Psoas muscle (tissue), 8 donors: Measurements from ENCODE around the gene PRPF18. TPM values are rescaled to one million over a fixed set of nuclear protein-coding genes. Genes with fewer than 3 reads are reported as not detected.

Experiments
- ATAC-seq, 4 donors: fragments of 200-7000 bp; cut with Tn5 transposase; one replicate each; pipeline ENCODE4 v1.9.1; 2020; ENCODE audit warnings: moderate library complexity in 3 of 4, mild to moderate bottlenecking in 2 of 4
- DNase-seq, 2 donors: peaks; one replicate each; pipeline ENCODE4 v3.0.0-alpha.2; 2020
- H3K27ac ChIP-seq: fragments of 200-600 bp; one replicate; pipeline ENCODE4 v1.8.0; 2022
- H3K27me3 ChIP-seq, 3 donors: fragments of 200-600 bp in 1 of 3; one replicate each; pipeline versions ENCODE4 v1.6.1 to v1.8.0; 2013 to 2022; ENCODE audit warnings: low read length in 2 of 3, mild to moderate bottlenecking in 2 of 3, moderate library complexity in 1 of 3; ENCODE audit not compliant: insufficient read depth in 3 of 3
- H3K36me3 ChIP-seq, 2 donors: fragments of 200-600 bp in 1 of 2; one replicate each; pipeline versions ENCODE4 v1.6.1 to v1.8.0; 2013 to 2022; ENCODE audit warnings: low read depth in 1 of 2, mild to moderate bottlenecking in 1 of 2, moderate library complexity in 1 of 2; ENCODE audit not compliant: insufficient read depth in 1 of 2
- H3K4me1 ChIP-seq: fragments of 200-600 bp; one replicate; pipeline ENCODE4 v1.8.0; 2022
- H3K4me3 ChIP-seq: fragments of 200-600 bp; one replicate; pipeline ENCODE4 v1.8.0; 2022; ENCODE audit warnings: mild to moderate bottlenecking
- H3K9me3 ChIP-seq: fragments of 200-600 bp; one replicate; pipeline ENCODE4 v1.8.0; 2022
- WGBS, 3 donors: extraction: QIAGEN DNeasy Blood & Tissue Kit; methylation state at CpG; one replicate each; pipeline versions ENCODE4 v1.1.6 to v1.1.7; 2013; 5-methylcytosine and 5-hydroxymethylcytosine counted together
- intact Hi-C, 2 donors: fragments of 100-400 bp; cut with DNase I; formaldehyde crosslinking; loops; one replicate each; pipeline versions ENCODE4 v1.11.0 to v1.14.2; 2022
- polyA plus RNA-seq, 3 donors: library from polyadenylated mRNA; stranded (reverse); fragments of 200-250 nt; gene quantifications; one replicate each; pipeline ENCODE4 v1.2.3, GENCODE V29; 2013
- total RNA-seq, 4 donors: library from RNA; stranded (reverse); fragmentation: NEBNext Ultra II Directional in 2 of 4; extraction: Animal tissue kit (Norgen Biotek cat#: 25700) in 2 of 4; gene quantifications; one replicate each; pipeline versions ENCODE4 v1.2.1 to v1.2.4, GENCODE V29; 2021 to 2023
- TF ChIP-seq, protein P1 (sequence below): fragments of 200-600 bp; IDR thresholded peaks from one replicate; pipeline ENCODE4 v1.8.0; 2022; ENCODE audit warnings: antibody characterized with exemption
- donor health status: healthy with polysubstance abuse.
- donor health status: DM: no; HTN: no; CAD: no; lungs with moderate emphysema.
- donor health status: Bipolar disorder and iron deficiency.
- donor health status: healthy.
- donor health status: DM: yes; HTN: yes; CAD: no.
- donor health status: DM: no; HTN: no; CAD: no.
- donor health status: DM: no; HTN: no; CAD: no.
- donor health status: DM: yes; HTN: yes; CAD: no.

Gene PRPF18
- total and polyA plus RNA-seq, 7 donors = 15.1 to 26.4 (median 19.0) TPM

DNA sequence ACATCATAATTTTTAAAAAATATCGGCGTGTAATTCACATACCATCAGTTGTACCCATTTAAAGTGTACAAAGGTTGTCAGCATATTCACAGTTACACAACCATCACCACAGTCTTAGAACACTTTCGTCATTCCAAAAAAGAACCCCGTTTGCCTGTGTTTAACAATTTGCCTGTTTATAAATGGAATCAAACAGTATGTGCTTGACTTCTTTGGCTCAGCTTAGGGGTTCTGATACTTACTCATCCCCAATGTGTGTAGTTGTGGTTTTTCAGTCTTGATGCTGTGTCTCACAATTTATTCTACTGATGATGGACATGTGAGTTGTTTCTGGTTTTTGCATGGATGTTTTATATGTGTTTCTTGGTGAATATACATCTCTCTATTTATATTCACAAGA is 50.0 kb downstream of the PRPF18 start:
- H3K27ac ChIP-seq = no peak overlapping the region
- WGBS, 3 donors = 92 to 96% (median 96%) methylated on average over 4 of the region's 4 CpGs

DNA sequence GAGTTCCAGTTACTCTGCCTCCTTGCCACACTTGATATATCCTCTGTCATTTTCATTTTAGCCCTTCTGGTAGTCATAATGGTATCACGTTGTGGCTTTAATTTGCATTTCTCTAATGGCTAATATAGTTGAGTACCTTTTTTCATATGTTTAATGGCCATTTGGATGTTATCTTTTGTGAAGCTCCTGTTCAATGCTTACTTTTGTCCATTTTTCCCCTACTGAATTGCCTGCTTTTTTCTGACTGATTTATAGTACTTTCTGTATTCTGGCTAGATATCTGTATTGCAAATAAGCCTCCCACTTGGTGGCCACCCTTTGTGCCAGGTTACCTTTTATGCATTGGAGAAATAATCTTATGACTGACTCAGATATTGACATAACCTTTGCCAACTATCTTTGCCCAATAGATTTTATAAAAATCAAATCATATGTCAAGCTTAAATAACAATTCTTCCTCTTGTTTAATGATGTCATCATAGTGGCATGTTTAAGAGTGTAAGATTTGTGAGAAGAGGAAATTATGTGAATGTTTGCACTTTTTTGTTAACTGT is 50.6 kb downstream of the PRPF18 start:
- peaks cover 11% of the 10 kb centered on the region for H3K4me1 ChIP-seq
- TF ChIP-seq, protein P1, sequence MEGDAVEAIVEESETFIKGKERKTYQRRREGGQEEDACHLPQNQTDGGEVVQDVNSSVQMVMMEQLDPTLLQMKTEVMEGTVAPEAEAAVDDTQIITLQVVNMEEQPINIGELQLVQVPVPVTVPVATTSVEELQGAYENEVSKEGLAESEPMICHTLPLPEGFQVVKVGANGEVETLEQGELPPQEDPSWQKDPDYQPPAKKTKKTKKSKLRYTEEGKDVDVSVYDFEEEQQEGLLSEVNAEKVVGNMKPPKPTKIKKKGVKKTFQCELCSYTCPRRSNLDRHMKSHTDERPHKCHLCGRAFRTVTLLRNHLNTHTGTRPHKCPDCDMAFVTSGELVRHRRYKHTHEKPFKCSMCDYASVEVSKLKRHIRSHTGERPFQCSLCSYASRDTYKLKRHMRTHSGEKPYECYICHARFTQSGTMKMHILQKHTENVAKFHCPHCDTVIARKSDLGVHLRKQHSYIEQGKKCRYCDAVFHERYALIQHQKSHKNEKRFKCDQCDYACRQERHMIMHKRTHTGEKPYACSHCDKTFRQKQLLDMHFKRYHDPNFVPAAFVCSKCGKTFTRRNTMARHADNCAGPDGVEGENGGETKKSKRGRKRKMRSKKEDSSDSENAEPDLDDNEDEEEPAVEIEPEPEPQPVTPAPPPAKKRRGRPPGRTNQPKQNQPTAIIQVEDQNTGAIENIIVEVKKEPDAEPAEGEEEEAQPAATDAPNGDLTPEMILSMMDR = no peak
- ATAC-seq (no peak), DNase-seq (no peak)
- H3K27ac ChIP-seq = no peak overlapping the region
- no peaks in the 10 kb centered on the region for H3K27me3 ChIP-seq
- H3K9me3 ChIP-seq = peaks cover 2% of the 10 kb centered on the region
- intact Hi-C loops = no loop called here
- 84 to 88% (median 88%) methylated on average over 1 of the region's 1 CpG for WGBS, 3 donors
- H3K4me3 ChIP-seq = no peak overlapping the region
- H3K36me3 ChIP-seq = peaks cover 0 to 26% of the 10 kb centered on the region in 2 donors

More for the DNA sequence above, 50.0 kb downstream of the PRPF18 start:
- Histone ChIP-seq H3K9me3 (no peaks in the 10 kb centered on the region), H3K4me3 (no peak overlapping the region), H3K36me3 (peaks cover 0 to 25% of the 10 kb centered on the region in 2 donors), H3K27me3 (no peaks in the 10 kb centered on the region), H3K4me1 (peaks cover 11% of the 10 kb centered on the region)
- no peak for DNase-seq
- ATAC-seq = no peak
- intact Hi-C loops = no loop called here
- TF ChIP-seq, protein P1 = no peak

GRCh38 chr10:13637894-13638293 is 51.1 kb downstream of the PRPF18 start:
- H3K9me3 ChIP-seq = peaks cover 3% of the 10 kb centered on the region
- DNase-seq = no peak
- intact Hi-C loops = no loop called here
- H3K4me3 ChIP-seq = no peak overlapping the region
- peaks cover 2 to 29% of the 10 kb centered on the region in 2 donors for H3K36me3 ChIP-seq
- H3K4me1 ChIP-seq = peaks cover 5% of the 10 kb centered on the region
- no peak overlapping the region for H3K27ac ChIP-seq
- TF ChIP-seq, protein P1 = no peak
- H3K27me3 ChIP-seq = no peaks in the 10 kb centered on the region
- ATAC-seq = no peak
- WGBS, 3 donors = 95 to 96% (median 96%) methylated on average over 5 of the region's 5 CpGs

DNA sequence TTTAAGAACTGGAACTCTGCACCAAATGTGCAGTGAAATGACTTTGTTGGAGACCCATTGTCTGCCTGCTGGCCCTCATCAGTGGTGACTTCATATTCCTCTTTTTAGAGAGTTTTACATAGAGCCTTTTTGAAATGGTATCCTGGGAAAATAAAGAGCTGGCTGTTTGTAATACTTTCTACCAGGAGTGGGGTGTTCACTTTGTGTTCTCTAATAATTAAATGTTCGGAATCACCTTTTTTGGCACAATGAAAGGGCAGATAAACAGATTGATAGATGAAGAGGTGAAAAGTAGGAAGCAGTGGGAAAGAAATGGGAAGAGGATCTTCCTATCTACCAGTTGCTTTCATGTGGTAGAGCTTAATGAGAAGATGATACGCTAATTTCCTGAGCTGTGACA is 55.5 kb downstream of the PRPF18 start:
- intact Hi-C loops = no loop called here
- Histone ChIP-seq H3K36me3 (peaks cover 6 to 60% of the 10 kb centered on the region in 2 donors), H3K27ac (no peak overlapping the region), H3K9me3 (peaks cover 3% of the 10 kb centered on the region), H3K27me3 (no peaks in the 10 kb centered on the region), H3K4me1 (no peaks in the 10 kb centered on the region), H3K4me3 (no peak overlapping the region)
- TF ChIP-seq, protein P1 = no peak
- no peak for ATAC-seq
- 98 to 100% (median 99%) methylated on average over 2 of the region's 2 CpGs for WGBS, 3 donors
- DNase-seq = no peak

GRCh38 chr10:13643016-13643415 is 56.3 kb downstream of the PRPF18 start:
- no peak overlapping the region for H3K4me3 ChIP-seq
- TF ChIP-seq, protein P1 = no peak
- intact Hi-C loops = no loop called here
- ATAC-seq (no peak), DNase-seq (no peak)
- no peaks in the 10 kb centered on the region for H3K4me1 ChIP-seq
- peaks cover 3% of the 10 kb centered on the region for H3K9me3 ChIP-seq
- H3K36me3 ChIP-seq = peaks cover 6 to 66% of the 10 kb centered on the region in 2 donors
- H3K27ac ChIP-seq = no peak overlapping the region
- H3K27me3 ChIP-seq = no peaks in the 10 kb centered on the region
- WGBS, 3 donors = 86 to 92% (median 89%) methylated on average over 7 of the region's 7 CpGs
